LHCN-M2 (cell line): ENCODE measurements around the gene VSTM2L. TPM values are rescaled to one million over a fixed set of nuclear protein-coding genes. Genes with fewer than 3 reads are reported as not detected.
"Not testable (repeated sequence)": the region's sequence is repeated elsewhere in the genome, so short reads cannot be mapped to it uniquely, and the experiment has no call there.

Source experiments
- DNase-seq: peaks from one replicate; pipeline ENCODE4 v3.0.0-alpha.2; 2012; ENCODE audit warnings: low read depth
- polyA plus RNA-seq: library from polyadenylated mRNA; unstranded; fragments of >200 nt; gene quantifications from one replicate; pipeline ENCODE4 v1.2.1, GENCODE V29; 2012; ENCODE audit warnings: missing spikeins
- total RNA-seq: library from RNA; depleted of rRNA; stranded (reverse); fragments of >200 nt; gene quantifications from 2 replicates; pipeline ENCODE4 v1.2.3, GENCODE V29; 2014; rRNA removed

VSTM2L gene, protein sequence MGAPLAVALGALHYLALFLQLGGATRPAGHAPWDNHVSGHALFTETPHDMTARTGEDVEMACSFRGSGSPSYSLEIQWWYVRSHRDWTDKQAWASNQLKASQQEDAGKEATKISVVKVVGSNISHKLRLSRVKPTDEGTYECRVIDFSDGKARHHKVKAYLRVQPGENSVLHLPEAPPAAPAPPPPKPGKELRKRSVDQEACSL
- total RNA-seq, result 35.2 and 47.3 TPM in 2 replicates
- polyA plus RNA-seq, result 24.5 TPM

DNA sequence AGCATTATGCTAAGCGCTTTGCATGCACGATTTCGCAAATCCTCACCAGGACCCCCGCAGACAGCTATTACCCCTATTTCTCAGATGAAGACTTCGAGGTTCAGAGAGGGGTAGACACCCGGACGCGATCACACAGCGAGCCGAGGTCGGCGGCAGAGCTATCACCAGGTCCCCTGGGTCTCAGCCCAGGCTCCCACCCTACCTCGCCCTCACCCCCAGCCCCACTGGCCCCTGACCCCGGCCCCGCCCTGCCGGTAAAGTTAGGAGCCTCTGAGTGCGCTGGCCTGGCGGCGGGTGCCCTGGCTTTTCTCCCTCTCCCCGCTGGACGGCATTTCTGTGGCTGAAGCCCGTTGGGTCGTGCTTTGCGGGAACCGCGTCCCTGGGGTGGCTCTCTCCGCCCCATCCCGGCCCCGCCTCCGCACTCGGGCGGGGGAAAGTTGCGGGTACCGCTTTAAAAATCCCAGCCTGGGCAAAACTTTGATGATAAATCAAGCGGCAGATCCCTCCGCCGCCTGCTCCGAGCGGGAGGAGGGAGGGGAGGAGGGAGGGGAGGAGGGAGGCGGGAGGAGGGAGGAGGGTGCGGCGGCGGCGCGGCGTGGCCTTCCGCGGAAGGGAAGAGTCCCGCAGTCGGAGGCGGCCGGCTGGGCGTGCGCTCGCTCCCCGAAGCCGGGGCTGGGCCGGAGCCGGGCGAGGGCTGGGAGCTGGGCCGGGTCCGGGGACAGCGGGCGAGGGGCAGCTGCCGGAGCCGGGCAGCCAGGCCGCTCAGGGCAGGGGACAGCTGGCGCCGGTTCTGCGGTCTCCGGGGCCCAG, at the start of gene VSTM2L:
VSTM2L (plus strand) TSS at position 624 of the 810 bp plus-strand sequence. CDS start 224 bp downstream, outside the sequence.
- DNase-seq, result peak; percentile 75

DNA sequence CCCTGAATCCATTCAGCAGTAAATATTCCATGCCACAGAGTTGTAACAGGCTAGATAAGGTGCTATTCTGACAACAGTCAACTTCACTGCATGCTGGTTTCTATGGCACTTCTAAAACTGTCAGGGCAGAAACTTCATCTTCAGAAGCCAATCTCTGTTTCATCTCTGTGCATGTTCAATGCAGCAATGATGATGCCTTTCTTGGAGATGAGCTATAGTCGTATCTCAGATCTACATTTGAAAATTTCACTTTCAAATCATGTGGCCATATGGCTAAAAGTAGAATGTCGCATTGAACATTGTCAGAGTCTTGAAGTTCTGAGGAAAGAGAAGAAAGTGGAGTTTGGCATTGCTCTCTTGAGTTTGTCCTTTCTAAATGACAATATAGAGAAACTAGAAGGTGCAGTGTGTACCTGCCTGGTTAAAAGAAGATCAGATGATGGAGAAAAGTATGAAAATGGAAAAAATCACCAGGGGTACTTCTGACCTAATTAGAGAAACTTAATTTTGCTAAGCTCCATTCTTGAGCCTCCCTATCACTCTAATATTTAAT, 49.0 kb upstream of the VSTM2L start:
- no peak for DNase-seq

DNA sequence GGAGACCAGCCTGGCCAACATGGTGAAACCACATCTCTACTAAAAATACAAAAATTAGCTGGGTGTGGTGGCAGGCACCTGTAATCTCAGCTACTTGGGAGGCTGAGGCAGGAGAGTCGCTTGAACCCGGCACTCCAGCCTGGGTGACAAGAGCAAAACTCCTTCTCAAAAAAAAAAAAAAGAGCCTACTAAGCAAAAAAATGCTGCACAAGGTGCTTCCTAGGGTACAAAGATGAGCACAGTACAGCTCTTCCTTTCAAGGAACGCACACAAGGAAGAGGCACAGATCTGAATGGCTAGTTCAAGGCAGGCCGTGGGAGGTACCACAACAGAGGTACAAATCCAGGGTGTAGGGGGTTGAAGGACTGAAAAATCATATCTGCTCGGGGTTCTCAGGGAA, 46.9 kb upstream of the VSTM2L start:
- not testable (repeated sequence) for DNase-seq

DNA sequence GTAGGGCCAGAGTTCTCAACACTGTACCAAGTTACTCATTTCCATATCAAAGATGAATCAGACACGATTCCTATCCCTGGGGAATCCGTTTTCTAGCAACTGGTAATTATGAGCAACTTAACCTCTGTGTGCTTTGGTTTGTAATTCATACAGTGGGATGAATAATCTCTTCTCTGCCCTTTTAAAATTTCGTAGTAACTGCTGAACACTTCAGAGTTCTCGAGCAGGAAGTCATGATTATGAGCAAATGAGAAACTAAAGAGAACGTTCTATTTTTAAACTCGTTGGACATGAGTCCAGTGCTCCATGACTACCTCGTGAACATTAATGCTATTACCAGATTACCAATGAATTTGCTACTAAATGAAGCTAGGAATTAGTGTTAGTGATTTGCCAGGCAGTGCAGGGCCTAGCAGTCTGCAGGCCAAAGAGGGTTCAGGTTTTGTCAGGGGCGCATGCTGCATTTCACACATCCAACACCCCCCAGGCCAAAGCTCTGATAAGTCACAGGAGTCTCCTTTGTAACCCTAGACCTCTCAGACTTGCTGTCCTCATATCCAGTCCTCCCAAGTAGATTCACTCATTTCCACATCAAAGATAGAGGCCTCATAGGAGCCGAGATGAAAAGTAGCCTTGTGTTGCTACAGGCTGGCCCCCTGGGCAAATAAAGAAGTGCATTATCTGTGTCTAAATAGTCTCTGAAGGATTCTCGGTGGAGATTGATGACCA, 45.8 kb upstream of the VSTM2L start:
- DNase-seq, result peak; percentile 96

DNA sequence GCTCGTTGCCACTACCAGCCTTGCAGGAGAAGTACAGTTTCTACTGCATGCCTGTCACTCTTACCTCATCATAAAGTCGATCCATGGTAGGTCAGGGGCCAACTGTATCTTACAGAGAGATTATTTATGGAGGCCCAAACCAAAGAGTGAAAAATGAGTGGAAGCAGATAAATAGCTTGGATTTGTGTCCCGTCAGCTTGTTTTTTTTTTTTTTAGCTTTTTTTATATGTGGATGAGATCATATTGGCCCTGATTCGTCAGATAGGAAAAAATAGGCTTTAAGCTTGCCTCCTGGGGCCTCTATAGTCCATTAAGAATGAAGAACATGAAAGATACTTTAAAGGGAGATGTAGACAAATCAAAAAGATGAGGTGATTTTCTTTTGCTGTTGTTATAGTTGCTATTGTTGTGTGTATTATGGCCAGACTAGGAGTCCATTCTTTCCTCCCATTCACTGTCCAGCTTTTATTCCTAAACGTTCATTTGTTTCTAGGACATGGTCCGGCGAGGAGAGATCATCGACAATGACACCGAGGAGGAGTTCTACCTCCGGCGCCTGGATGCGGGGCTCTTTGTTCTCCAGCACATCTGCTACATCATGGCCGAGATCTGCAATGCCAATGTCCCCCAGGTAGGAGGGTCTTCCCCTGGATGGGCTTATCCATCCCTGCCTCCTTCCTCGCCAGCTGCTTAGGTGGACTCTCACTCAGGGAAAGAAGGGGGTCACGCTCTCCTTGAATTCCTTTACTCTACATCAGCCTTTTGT, 43.3 kb upstream of the VSTM2L start:
- DNase-seq, result no peak

DNA sequence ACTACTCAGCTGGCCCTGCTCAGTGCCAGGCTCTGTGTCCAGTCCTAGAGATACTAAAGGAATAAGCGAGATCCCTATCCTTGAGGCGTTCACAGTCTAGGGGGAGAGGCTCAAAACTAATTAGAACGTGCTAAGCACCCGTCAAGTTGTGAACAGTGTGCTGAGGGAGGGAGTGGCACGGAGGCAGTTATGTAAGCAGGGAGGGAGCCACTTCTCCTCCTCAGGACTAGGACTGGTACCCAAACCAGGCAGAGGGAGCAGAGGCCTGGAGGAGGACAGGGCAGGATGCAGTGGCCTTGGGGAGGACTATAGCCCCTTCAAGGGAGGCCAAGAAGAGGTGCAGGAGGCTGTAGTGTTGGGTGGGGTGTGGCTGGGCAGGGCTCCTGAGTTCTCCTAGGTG, 39.6 kb upstream of the VSTM2L start:
- DNase-seq, result no peak

DNA sequence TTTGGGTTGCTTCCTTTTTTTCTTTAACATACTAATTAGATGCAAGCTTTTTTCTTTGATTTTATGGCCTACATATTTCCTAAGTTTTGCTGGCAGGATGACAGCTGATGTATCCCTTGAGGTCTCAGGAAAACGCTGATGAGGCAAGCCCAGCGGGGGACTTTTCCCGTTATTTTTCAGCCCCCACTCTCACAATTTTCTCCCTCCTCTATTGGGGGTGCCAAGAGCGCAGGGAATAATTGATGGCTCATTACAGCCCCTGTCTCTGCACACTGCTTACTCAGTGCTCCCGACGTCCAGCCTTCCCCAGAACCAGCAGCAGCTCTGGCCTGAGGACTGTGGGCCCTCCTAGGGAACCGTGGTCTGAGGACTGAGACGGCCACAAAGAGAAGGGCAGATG, 38.6 kb upstream of the VSTM2L start:
- DNase-seq, result no peak

DNA sequence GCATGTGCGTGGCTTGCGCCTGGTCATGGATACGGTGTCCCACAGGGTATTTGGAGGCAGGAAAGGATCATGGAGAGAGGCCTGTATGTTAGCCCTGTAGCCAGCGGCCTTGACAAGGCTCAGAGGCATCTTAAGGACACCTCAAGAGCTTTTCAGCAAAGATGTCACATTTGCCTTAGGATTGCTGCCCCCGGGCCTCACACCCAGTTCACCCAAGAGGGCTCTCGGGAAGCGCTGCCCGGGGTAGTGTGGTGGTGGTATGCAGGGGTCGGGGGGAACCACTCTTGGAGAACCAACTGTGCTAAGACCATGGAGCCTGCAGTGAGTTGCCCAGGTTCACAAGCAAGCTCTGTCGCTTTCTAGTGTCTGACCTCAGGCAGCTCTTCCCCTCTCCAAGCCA, 36.9 kb upstream of the VSTM2L start:
- no peak for DNase-seq

DNA sequence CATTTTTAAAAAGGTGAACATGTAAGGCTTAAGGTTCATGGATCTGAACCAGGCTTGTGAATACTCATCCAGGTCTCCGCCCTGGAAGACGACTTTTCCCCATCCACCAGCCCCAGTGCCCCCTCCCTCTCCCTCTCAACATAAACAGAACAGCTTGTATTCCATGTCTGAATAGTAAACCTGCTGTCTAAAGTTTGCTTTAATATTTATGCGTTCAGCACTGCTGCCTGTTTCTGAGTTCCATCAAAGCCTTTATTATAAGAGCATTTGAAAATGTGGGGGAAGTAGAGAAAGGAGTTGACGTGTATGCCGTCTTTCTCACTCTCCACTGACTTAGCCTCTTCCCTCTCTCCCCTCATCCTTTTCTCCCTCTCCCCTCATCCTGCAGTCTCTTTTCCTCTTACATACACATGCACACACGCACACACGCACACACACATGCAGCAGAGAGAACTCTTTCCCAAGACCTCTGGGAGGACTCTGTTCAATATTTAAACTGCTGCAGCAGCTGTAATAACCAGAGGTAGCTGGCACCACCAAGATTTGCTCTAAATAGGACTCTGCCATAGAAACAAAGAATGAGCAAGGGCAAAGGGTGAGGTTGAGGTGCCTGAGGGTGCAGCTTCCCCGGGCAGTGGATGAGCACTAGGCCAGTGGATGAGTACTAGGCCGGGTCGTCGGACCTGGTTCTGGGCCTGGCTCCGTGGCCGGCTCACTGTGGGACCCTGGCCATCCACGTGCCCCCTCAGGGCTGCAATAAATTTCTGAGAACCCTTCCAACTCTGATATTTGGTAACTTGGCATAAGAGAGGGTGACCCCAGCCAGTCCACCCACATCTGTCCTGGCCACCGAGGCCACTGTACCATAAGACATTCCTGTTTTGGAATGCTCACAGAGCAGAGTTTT, 35.4 kb upstream of the VSTM2L start:
- DNase-seq, result peak; percentile 43

DNA sequence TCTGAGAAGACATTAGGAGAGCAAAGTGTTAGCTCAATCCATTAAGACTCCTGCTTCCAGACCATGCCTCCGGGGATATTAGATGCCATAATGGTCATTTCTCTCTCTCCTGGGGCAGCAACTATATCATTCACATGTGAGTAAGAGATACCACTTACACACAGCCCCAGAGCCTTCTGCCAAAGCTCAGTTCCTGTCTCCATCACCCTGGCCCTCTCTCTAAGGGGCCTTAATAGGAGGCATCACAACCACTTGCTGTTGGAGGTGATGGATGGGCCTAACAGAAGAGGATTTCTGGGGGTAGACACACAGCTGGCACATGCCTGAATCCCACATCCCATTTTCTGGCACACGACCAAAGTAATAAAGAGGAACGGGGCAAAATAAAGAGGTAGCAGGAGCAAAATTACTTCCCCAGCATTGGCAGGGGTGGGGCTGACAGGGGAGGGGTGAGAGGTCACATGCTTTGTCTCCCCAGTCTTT, 34.0 kb upstream of the VSTM2L start:
- DNase-seq, result peak; percentile 20

DNA sequence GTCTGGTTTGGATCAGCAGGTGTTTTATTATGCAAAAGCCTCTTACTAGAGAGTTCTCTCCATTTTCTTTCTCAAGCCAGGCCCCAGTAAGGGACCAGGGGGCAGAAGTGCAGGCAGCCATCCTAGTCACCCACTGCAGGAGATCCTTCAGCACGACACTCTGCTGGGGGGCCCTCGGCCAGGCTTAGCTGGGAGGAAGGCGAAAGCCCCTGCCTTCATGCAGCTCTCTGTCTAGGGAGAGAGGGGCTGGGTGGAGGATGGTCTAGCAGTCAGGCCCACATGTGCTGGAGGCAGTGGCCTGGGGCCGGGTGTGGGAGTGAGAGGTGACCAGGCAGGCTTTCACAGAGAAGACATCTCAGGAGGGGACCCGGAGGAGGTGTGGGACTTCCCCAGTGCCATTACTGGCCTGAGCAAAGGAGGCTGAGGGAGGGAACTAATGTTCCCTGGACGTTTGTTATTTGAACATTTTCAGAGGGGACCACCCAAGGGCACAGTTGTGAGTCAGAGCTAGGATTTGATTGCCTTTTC, 33.5 kb upstream of the VSTM2L start:
- DNase-seq, result no peak

DNA sequence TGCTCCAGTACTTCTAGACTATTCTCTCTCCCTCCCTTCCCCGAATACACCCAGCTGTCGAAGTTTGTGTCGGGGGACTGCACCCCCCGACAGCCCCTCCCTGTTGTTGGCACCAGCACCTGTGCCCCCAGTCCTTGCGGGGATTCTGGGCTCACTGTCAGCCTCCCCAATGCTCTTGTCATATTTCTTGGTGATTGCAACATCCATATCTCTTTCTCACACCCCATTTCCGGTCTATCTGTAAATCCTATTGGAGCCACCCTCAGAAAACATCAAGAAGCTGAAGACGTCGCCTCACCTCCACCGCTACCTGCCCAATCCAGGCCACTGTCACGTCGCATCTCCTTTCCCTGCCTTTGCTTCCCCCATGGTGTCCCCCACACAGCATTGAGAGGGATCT, 32.6 kb upstream of the VSTM2L start:
- DNase-seq, result no peak

DNA sequence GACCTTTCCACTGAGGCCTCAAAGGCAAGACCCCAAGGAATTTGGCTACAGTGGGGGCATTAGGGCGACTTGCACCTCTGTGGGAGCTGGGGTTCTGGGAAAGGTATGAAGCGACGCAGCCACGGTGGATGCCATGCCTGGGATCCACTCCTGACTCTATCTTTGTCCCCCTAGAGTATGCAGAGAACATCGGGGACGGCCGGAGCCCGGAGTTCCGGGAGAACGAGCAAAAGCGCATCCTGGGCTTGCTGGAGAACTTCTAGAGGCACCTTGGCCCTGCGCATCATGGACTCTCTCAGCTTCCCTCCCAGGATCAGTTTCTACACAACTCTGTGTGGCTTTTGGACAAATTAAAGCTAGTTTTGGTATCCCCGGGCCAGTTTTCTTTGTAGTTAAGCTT, 31.2 kb upstream of the VSTM2L start:
- DNase-seq, result no peak

DNA sequence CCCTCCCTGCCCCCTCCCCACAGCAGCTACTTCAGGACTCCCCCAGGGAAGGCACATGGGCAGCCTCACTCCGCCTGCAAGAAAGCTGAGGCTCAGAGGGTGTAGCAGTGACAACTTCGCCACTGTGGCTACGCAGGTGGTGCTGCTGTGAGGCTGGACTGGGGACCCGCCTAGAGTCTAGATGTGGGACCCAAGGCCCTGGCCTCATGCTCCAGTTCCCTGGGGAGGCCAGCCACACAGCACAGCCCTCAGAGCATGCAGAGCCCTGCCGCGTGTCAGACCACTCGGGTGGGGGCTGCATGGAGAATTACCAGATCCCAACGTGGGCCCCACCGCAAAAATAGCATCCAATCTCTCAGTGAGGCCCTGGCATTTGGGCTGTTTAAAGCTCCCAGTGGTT, 30.8 kb upstream of the VSTM2L start:
- DNase-seq, result no peak

DNA sequence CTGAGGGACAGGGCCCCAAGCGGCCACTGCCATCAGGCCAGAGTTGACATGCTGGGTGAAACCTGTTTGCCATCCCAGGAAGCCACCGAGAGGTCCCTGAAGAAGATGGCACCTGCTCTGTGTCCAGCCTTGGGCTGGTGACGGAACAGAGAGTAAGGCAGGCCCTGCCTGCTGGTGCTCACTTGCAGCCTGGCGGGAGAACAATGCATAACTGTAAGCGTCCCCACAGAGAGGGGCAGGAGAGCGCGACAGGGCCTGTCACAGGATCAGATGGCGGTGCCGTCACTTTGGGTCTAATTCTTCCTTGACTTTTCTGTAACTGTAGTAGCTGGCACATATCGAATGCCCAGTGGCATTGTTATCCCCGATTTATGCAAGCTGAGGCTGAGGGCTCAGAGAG, 29.0 kb upstream of the VSTM2L start:
- DNase-seq, result no peak

DNA sequence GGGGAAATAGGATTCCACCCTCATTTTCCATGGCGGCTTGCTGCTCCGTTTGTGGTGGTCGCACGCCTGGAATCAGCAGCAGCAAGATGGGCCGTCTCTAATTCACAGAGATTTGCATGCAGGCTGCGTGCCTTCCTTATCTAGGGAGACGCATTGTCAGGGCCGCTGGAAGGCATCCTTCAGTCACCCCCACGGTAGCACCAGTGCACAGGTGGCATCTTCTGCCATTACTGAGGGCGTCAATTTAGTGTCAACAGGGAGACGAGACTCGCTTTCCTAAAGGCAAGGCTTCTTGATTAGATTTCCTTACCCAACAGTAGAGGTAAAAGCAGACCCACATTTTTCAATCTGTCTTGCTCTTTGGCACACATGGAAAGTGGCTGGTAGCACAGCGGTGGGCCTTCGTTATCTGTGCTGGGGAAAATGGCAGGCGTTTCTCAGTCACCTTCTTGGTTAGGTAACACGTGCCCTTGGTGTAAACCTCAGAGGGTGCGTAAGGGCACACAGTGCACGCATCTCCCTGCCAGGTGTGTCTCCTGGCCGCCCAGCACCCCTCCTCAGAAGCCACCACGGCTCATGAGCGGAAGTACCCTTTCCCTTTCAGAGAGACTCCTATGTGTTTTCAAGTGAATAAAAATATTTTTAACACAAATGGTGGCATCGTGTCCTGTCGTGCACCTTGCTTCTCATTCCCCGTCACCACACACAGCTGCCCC, 27.3 kb upstream of the VSTM2L start:
- no peak for DNase-seq

DNA sequence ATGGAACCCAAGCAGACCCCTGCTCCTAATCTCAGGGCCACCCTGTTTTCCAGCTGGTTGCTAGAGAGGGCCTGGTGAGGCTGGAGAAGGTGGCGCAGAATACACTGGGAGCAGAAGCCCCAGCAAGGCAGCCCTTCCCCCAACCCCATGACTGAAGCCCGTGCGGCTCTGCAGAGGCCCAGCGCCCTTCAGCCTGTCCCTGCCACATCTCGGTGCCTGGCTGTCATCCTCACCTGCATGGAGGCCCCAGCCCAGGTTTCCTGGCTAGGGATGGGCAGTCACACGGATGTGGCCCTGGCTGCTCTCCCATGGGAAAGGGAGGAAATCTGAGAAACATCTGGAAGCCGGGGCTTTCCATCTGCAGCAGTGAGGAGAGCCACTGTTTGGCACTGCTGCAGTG, 26.1 kb upstream of the VSTM2L start:
- no peak for DNase-seq

DNA sequence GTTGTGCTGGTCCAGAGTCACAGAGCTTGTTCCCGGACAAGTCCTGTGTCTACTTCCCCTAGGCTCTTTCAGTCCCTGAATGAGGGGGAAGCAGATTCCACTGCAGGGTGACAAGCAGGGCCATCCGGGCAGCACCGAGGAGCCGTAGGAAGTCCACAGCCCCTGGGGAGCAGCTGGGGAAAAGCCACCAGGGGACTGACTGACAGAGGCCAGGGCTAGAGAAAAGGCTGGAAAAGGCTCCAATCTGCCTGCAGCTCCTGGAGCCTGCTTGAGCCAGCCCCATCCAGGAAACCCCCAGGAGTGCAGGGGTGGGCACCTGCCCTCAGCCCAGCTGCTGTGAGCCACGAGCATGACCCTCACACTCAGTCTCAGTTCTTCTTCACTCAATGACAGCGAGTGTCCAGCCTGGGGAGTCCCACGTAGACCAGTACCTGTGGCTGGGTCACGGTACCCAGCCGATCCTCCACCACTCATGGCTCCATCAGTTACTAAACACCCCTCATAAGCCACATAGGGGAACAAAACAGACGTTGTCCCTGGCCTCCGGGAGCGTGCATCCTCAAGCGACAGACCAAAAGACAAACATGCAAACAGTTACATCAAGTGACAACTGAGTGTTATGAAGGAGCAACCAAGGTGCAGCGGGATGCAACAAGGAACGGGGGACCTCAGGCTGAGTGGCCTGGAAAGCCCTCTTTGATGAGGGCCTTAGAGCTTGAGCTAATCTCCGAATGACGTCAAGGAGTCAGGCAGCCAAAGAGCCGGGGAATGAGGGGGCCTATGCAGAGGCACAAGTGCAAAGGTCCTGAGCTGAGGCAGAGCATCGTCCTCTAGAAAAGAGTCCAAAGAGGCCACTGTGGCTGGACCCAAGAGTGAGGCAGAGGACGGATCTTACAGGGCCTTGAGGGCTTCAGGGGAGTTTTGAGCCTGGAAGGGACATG, 24.8 kb upstream of the VSTM2L start:
- DNase-seq, result no peak
